ENCODE data around the gene GPC5.
"Not testable (repeated sequence)": the region's sequence is repeated elsewhere in the genome, so short reads cannot be mapped to it uniquely, and the experiment has no call there.

The GPC5 gene

GRCh38 chr13:91426913-91427312 is 28.5 kb downstream of the GPC5 start:
- Histone ChIP-seq H3K4me2 (no peak overlapping the region), H3K27me3 (no peaks in the 10 kb centered on the region), H4K20me1 (no peaks in the 10 kb centered on the region), H3K4me3 (0 out of 2 replicates have a peak overlapping the region, but pooled peaks have one; percentile 1), H3K9ac (no peak overlapping the region), H3K27ac (no peak overlapping the region), H3K36me3 (no peaks in the 10 kb centered on the region), H3K4me1 (no peaks in the 10 kb centered on the region), H3K9me3 (peaks cover 32% of the 10 kb centered on the region)
- no peak for TF ChIP-seq Cebpa-rat (IDR thresholded peaks at IDR 0.05)

- H3K27ac ChIP-seq, H3K9me3 ChIP-seq, H3K36me3 ChIP-seq, H3K4me1 ChIP-seq, H4K20me1 ChIP-seq, H3K27me3 ChIP-seq, H3K9ac ChIP-seq, H3K4me3 ChIP-seq, H3K4me2 ChIP-seq: not testable (repeated sequence)
These were observed 40.3 kb downstream of the GPC5 start for GRCh38 chr13:91438674-91439073.

- H3K27ac ChIP-seq = no peak overlapping the region
- TF ChIP-seq Cebpa-rat (IDR thresholded peaks at IDR 0.05) = no peak
- H3K27me3 ChIP-seq = no peaks in the 10 kb centered on the region
- H3K9me3 ChIP-seq = no peaks in the 10 kb centered on the region
- no peaks in the 10 kb centered on the region for H3K36me3 ChIP-seq
- no peaks in the 10 kb centered on the region for H3K4me1 ChIP-seq
- no peak overlapping the region for H3K4me2 ChIP-seq
- H3K9ac ChIP-seq = no peak overlapping the region
- no peak overlapping the region for H3K4me3 ChIP-seq
- H4K20me1 ChIP-seq = no peaks in the 10 kb centered on the region
These were observed 52.5 kb downstream of the GPC5 start for GRCh38 chr13:91450913-91451312.

- Histone ChIP-seq H3K36me3 (no peaks in the 10 kb centered on the region), H3K4me3 (no peak overlapping the region), H3K4me1 (no peaks in the 10 kb centered on the region), H3K9me3 (no peaks in the 10 kb centered on the region), H3K9ac (no peak overlapping the region), H4K20me1 (no peaks in the 10 kb centered on the region), H3K27me3 (no peaks in the 10 kb centered on the region), H3K27ac (no peak overlapping the region), H3K4me2 (no peak overlapping the region)
- TF ChIP-seq Cebpa-rat (IDR thresholded peaks at IDR 0.05) = no peak
These were observed 56.2 kb downstream of the GPC5 start for GRCh38 chr13:91454666-91455065.

- no peak overlapping the region for H3K9ac ChIP-seq
- no peak overlapping the region for H3K4me3 ChIP-seq
- H3K4me2 ChIP-seq = no peak overlapping the region
- H3K27ac ChIP-seq = no peak overlapping the region
- H4K20me1 ChIP-seq = no peaks in the 10 kb centered on the region
- no peaks in the 10 kb centered on the region for H3K27me3 ChIP-seq
- no peak for TF ChIP-seq Cebpa-rat (IDR thresholded peaks at IDR 0.05)
- H3K36me3 ChIP-seq = no peaks in the 10 kb centered on the region
- H3K4me1 ChIP-seq = no peaks in the 10 kb centered on the region
- no peaks in the 10 kb centered on the region for H3K9me3 ChIP-seq
These were observed 58.4 kb downstream of the GPC5 start for GRCh38 chr13:91456837-91457236.

- TF ChIP-seq Cebpa-rat (IDR thresholded peaks at IDR 0.05) = no peak
- H3K27ac ChIP-seq = no peak overlapping the region
- H3K4me1 ChIP-seq = no peaks in the 10 kb centered on the region
- no peaks in the 10 kb centered on the region for H3K36me3 ChIP-seq
- H3K9ac ChIP-seq = no peak overlapping the region
- H4K20me1 ChIP-seq = no peaks in the 10 kb centered on the region
- H3K27me3 ChIP-seq = no peaks in the 10 kb centered on the region
- H3K9me3 ChIP-seq = no peaks in the 10 kb centered on the region
- no peak overlapping the region for H3K4me2 ChIP-seq
- no peak overlapping the region for H3K4me3 ChIP-seq
These were observed 61.1 kb downstream of the GPC5 start for GRCh38 chr13:91459485-91459884.

- Histone ChIP-seq H3K27ac (no peak overlapping the region), H3K4me3 (no peak overlapping the region), H4K20me1 (no peaks in the 10 kb centered on the region), H3K27me3 (no peaks in the 10 kb centered on the region), H3K4me1 (no peaks in the 10 kb centered on the region), H3K4me2 (no peak overlapping the region), H3K9me3 (no peaks in the 10 kb centered on the region), H3K9ac (no peak overlapping the region), H3K36me3 (no peaks in the 10 kb centered on the region)
- TF ChIP-seq Cebpa-rat (IDR thresholded peaks at IDR 0.05) = no peak
These were observed 65.9 kb downstream of the GPC5 start for GRCh38 chr13:91464336-91464735.

- H3K36me3 ChIP-seq = no peaks in the 10 kb centered on the region
- H3K27me3 ChIP-seq = no peaks in the 10 kb centered on the region
- H3K9me3 ChIP-seq = no peaks in the 10 kb centered on the region
- H3K4me3 ChIP-seq = no peak overlapping the region
- no peak overlapping the region for H3K4me2 ChIP-seq
- H3K9ac ChIP-seq = no peak overlapping the region
- H3K27ac ChIP-seq = no peak overlapping the region
- H3K4me1 ChIP-seq = no peaks in the 10 kb centered on the region
- TF ChIP-seq Cebpa-rat (IDR thresholded peaks at IDR 0.05) = no peak
- H4K20me1 ChIP-seq = no peaks in the 10 kb centered on the region
These were observed 68.8 kb downstream of the GPC5 start for GRCh38 chr13:91467236-91467635.

GRCh38 chr13:91468301-91468700 is 69.9 kb downstream of the GPC5 start:
- Histone ChIP-seq H3K27me3 (no peaks in the 10 kb centered on the region), H3K9me3 (no peaks in the 10 kb centered on the region), H3K4me2 (no peak overlapping the region), H3K4me3 (no peak overlapping the region), H3K27ac (no peak overlapping the region), H3K36me3 (no peaks in the 10 kb centered on the region), H3K4me1 (no peaks in the 10 kb centered on the region), H4K20me1 (no peaks in the 10 kb centered on the region), H3K9ac (no peak overlapping the region)
- no peak for TF ChIP-seq Cebpa-rat (IDR thresholded peaks at IDR 0.05)

GRCh38 chr13:91470084-91470621 is 71.7 kb downstream of the GPC5 start:
- H3K9ac ChIP-seq = no peak overlapping the region
- H3K27me3 ChIP-seq = no peaks in the 10 kb centered on the region
- H3K4me1 ChIP-seq = no peaks in the 10 kb centered on the region
- H3K9me3 ChIP-seq = no peaks in the 10 kb centered on the region
- no peak overlapping the region for H3K4me2 ChIP-seq
- no peaks in the 10 kb centered on the region for H3K36me3 ChIP-seq
- H3K27ac ChIP-seq = no peak overlapping the region
- no peak for TF ChIP-seq Cebpa-rat (IDR thresholded peaks at IDR 0.05)
- H4K20me1 ChIP-seq = no peaks in the 10 kb centered on the region
- no peak overlapping the region for H3K4me3 ChIP-seq

GRCh38 chr13:91470681-91471080 is 72.3 kb downstream of the GPC5 start:
- Histone ChIP-seq H3K36me3 (no peaks in the 10 kb centered on the region), H3K4me2 (no peak overlapping the region), H3K4me1 (no peaks in the 10 kb centered on the region), H3K4me3 (no peak overlapping the region), H3K9me3 (no peaks in the 10 kb centered on the region), H3K27ac (no peak overlapping the region), H3K27me3 (no peaks in the 10 kb centered on the region), H4K20me1 (no peaks in the 10 kb centered on the region), H3K9ac (no peak overlapping the region)
- TF ChIP-seq Cebpa-rat (IDR thresholded peaks at IDR 0.05) = no peak
